DMS153 treated with DMSO at 0.1 percent for 48 hours (cell line): ENCODE measurements around the gene LCP1.

Source experiments
- DNase-seq: peaks from one replicate; lab custom pipeline; 2025; ENCODE audit not compliant: unreplicated experiment; lab: John Stamatoyannopoulos, UW

The LCP1 gene

DNA sequence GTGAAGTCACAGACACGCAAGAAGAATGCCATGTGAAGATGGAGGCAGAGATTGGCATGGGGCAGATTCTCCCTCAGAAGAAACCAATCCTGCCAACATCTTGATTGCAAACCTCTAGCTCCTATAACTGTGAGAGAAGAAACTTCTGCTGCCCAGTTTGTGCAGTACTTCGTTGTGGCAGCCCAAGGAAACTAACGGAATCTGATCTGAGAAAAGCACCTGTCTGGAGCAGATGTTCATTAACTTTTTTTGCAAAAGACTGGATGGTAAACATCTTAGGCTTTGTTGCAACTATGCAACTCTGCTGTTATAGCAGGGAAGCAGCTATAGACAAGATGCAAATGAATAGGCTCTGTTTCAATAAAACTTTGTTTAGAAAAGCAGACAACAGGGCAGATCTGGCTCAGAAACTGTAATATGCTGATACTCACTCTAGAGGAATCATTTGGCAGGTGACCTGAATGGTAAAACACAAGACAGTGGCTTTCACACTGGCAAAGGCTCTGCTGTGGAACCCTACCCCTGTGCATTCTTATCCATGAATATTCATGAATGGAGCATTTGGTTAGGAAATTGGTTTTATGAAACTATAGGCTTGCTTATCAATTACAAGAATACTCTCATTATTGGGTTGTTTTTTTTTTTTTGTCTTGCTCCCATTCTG is 51.9 kb downstream of the LCP1 start:
- no peak for DNase-seq

GRCh38 chr13:46129124-46129523 is 52.9 kb downstream of the LCP1 start:
- no peak for DNase-seq

GRCh38 chr13:46127358-46128023 is 54.5 kb downstream of the LCP1 start:
- DNase-seq = no peak

GRCh38 chr13:46126552-46127357 is 55.2 kb downstream of the LCP1 start:
- peak; percentile 77 for DNase-seq

GRCh38 chr13:46126056-46126455 is 55.9 kb downstream of the LCP1 start:
- no peak for DNase-seq

DNA sequence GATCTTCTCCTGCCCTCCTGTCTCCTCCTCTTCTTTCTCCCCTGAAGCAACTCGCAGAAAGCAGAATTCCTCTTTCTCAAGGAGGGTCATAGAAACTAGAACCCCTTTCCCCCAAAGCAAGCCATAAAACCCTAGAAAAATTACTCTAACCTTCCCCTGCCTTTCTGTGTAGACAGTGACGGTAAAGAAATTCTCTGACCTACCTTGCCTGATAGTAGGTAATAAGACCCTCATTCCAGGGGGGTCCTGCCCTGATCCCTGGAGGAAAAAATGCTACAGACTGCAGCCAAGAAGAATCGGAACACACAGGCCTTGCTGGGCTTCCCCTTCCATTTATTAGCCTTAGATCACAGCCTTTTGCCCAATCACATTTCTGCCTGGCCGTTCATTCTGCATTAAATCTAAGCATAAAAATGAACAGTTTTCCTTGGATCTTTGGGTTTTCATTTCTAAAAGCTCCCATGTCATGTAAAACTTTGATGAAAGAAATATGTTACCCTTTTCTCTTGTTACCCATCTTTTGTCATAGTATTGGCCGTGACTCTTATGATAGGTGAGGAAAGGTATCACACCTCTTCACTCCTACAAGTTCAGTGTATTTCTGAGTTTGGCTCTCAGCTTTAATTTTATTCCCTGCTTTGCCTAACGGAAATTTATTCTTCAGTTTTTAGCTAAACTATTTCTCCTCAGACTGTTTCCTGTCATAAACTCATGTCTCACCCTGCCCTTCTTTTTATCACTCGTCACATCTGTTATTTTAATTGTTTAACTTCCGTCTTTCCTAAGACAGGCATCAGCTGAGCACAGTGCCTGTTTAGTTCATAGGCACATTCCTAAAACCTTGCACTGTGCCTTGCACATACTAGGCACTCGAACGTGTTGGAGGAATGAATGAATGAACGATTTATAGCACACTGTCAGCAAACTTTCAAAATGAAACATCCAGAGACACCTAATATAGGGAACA is 56.7 kb downstream of the LCP1 start:
- no peak for DNase-seq

- no peak for DNase-seq
Observed at GRCh38 chr13:46124531-46124966, 57.4 kb downstream of the LCP1 start.

DNA sequence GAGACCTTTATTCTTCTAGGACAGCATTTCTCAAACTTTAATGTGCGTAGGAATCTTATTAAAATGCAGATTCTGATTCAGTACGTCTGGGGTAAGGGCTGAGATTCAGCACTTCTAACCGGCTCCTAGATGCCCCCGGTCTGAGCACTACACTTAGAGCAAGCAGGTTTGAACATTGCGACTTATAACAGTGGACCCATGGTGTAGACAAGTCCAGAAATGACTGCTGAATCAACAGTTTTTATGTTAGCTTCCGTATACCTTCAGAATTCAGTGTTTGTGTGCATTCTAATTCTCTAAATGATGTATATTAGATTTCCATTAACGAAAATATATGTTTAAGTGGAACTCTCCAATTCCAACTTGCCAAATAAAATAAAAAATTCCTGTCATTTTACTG is 59.7 kb downstream of the LCP1 start:
- no peak for DNase-seq

DNA sequence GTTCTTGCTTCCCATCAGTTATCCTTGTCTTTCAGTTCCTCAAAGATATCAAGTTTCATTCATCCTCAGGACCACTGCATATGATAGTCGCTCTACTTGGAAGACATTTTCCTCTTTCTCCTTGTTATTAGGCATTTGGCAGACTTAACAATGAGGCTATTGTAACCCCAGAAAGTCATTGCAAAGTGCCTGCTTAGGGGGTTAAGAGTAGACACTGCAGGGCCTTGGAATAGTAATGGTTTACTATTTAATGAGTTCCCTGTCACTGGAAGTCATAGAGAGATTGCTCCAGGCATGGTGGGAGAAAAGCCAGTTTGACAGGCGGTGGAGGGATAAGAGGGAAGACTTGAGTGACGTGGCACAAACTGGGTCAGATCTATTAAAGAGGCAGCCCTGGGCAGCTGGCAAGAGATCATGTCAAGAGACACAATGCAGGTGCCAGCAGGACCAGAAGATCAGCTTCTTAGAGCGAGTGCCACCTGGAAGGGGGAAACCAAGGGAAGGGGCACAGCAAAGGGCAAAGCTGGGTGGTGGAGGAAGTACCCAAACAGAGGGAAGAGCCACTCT is 60.3 kb downstream of the LCP1 start:
- no peak for DNase-seq

DNA sequence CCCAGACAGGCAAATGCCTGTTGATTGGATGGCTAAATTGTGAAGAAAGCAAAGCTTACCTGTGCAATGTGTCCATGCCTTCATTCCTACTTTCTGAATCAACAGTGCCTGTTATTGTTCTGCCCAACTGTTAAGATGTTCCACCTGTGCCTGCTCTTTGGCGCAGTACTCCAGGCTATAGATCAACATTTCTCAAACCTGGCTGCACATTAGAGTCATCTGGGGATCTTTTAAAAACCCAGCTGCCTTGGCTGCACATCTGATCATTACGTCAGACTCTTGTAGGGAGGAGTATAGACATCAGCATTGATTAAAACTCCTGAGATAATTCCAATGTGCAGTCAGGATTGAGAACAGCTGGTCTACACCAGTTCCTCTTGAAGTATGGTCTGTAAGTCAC is 60.9 kb downstream of the LCP1 start:
- no peak for DNase-seq

DNA sequence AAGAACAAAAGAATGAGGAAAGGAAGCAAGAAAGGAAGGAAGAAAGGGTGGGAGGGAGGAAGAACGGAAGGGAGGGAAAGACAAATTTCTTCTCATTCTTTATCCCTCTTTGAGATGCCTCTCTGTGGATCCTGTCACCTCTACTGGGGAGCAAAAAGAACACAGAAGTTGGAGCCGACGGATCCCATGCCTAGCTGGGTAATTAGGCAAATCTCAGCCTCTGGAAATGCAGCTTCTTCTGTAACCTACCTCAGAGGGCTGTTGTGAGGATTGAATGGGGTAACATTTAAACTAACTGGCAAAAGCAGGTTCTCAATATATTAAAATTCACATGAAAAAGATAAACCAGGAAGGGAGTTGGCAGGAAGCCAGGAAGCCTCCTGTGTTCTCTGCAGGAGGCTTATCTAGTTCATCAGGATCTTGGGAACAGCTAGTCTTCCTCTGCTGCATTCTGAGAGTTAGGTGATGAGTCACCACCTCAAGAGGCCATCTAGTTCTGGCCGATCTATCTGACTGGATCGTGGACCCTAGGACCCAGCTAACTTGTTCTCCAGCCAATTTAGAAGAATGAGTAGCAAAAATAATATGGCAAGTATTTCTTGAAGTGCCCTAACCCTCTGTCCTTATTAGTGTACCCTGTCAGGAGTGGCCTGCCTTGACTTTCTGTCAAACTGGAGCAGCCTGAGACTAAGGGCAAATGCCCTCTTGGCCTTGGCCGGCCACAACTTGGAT is 61.9 kb downstream of the LCP1 start:
- DNase-seq = no peak

GRCh38 chr13:46116653-46117502 is 65.1 kb downstream of the LCP1 start:
- no peak for DNase-seq

GRCh38 chr13:46114613-46115012 is 67.4 kb downstream of the LCP1 start:
- no peak for DNase-seq

- DNase-seq = no peak
Observed at GRCh38 chr13:46113596-46113995, 68.4 kb downstream of the LCP1 start.

- no peak for DNase-seq
Observed at GRCh38 chr13:46111151-46111550, 70.8 kb downstream of the LCP1 start.

DNA sequence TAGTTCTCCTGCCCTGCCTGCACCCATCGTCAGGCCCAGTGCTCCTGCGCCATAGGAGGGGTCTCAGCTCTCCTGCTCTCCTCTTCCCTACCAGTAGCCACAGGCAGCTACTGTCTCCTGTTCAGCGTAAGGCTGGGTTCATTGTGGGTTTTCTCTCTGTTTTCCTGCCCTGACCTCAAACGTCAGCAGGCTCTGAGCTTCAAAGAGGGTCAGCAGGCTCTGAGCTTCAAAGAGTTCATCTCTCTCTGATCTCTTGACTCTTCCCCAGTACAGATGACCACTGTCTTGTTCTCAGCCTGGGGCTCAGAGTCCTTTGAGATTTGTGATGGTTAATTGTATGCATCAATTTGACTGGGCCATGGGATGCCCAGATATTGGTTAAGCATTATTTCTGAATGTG is 72.5 kb downstream of the LCP1 start:
- DNase-seq = no peak

DNA sequence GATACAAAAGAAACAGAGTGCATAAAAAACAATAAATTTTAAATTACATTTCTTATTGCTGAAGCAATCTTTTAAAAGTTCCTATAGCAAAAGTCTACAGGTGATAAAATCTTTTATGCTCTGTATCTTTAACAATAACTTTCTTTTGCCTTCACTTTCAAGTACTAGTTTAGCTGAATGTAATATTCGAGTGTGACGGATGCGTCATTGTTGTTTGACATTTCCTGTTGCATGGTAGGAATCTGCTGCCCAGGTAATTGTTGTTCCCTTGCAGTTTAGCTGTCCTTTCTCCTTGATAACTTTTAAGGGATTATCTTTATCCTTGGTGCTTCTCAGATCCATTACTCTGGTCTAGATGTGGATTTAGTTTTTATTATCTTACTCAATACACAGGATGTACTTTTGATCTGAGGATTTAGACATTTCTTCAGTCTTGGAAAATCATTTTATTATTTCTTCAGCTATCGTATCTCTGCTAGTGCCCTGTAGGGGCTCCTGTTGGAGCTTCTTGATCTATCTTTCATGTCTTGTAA is 75.1 kb downstream of the LCP1 start:
- peak; percentile 24 for DNase-seq

DNA sequence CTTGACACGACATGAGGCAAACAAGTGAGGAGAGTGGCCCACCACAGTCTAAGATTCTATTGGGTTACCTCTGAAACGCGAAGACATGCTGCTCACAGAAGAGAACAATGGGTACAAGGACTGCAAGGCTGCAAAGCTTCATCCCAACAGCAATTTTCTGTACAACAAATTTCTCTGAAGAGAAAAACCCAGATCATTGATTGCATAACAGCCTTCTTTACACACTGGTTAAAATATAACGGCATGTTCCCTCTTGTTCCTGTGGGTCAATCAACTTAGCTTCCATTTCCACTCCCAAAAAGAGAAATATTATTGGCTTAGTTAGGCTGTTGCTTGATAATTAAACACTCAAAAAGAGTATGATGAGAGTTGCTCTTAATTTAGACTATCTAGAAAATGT is 77.1 kb downstream of the LCP1 start, which contains the start of gene CPB2:
TSS of gene CPB2 (minus strand) at position 166 of the 400 bp plus-strand sequence. CDS start at position 142, 24 bp downstream.
- no peak for DNase-seq

GRCh38 chr13:46103037-46103436 is 78.9 kb downstream of the LCP1 start:
- DNase-seq = no peak
